Mesenteric fat pad (tissue), 1 donor: ENCODE results near the gene CAMKK1. TPM values are rescaled to one million over a fixed set of nuclear protein-coding genes. Genes with fewer than 3 reads are reported as not detected.
A peak's percentile ranks its signal among the peaks of the same experiment; 100 is the strongest.
"Not testable (repeated sequence)": the region's sequence is repeated elsewhere in the genome, so short reads cannot be mapped to it uniquely, and the experiment has no call there.

Experiments used
- DNase-seq: peaks from one replicate; pipeline ENCODE4 v3.0.0-alpha.2; 2020; ENCODE audit warnings: low spot score
- total RNA-seq: library from RNA; stranded (reverse); fragmentation: NEBNext Ultra II Directional; extraction: Animal tissue kit (Norgen Biotek cat#: 25700); gene quantifications from one replicate; pipeline ENCODE4 v1.2.1, GENCODE V29; 2021
- donor health status: DM: yes; HTN: yes; CAD: no.

CAMKK1 gene
- total RNA-seq, 1 donor from 2014 or later, result 4.9 TPM

GRCh38 chr17:3847165-3847670 lies 45.6 kb downstream of the CAMKK1 start:
- DNase-seq, result no peak

- DNase-seq, result no peak
Observed at GRCh38 chr17:3846437-3847164, 46.3 kb downstream of the CAMKK1 start.

- DNase-seq, result peak; percentile 98
Observed at GRCh38 chr17:3845621-3846436, 47.0 kb downstream of the CAMKK1 start, which contains the start of gene NCBP3. Gene NCBP3, minus strand, starts transcription at chr17:3846246. Its CDS starts 23 bp downstream, at chr17:3846223.

- no peak for DNase-seq
Observed at GRCh38 chr17:3845291-3845620, 47.6 kb downstream of the CAMKK1 start.

GRCh38 chr17:3844556-3844955 lies 48.3 kb downstream of the CAMKK1 start:
- not testable (repeated sequence) for DNase-seq

- DNase-seq, result no peak
Observed at GRCh38 chr17:3843935-3844516, 48.8 kb downstream of the CAMKK1 start.

- DNase-seq, result no peak
Observed at GRCh38 chr17:3838206-3838605, 54.6 kb downstream of the CAMKK1 start.

- DNase-seq, result no peak
Observed at GRCh38 chr17:3836551-3836950, 56.3 kb downstream of the CAMKK1 start.

GRCh38 chr17:3835410-3836229 lies 57.2 kb downstream of the CAMKK1 start:
- no peak for DNase-seq

- no peak for DNase-seq
Observed at GRCh38 chr17:3834811-3835210, 58.0 kb downstream of the CAMKK1 start.

- DNase-seq, result no peak
Observed at GRCh38 chr17:3828852-3829232, 64.0 kb downstream of the CAMKK1 start.

- DNase-seq, result no peak
Observed at GRCh38 chr17:3828151-3828851, 64.6 kb downstream of the CAMKK1 start.

- no peak for DNase-seq
Observed at GRCh38 chr17:3827124-3827773, 65.6 kb downstream of the CAMKK1 start.

GRCh38 chr17:3826191-3826590 lies 66.7 kb downstream of the CAMKK1 start:
- no peak for DNase-seq

- DNase-seq, result no peak
Observed at GRCh38 chr17:3821101-3821500, 71.8 kb downstream of the CAMKK1 start.

- no peak for DNase-seq
Observed at GRCh38 chr17:3818786-3819185, 74.1 kb downstream of the CAMKK1 start.

- DNase-seq, result no peak
Observed at GRCh38 chr17:3817851-3818605, 74.8 kb downstream of the CAMKK1 start.

GRCh38 chr17:3815925-3816324 lies 76.9 kb downstream of the CAMKK1 start:
- DNase-seq, result no peak

GRCh38 chr17:3815122-3815521 lies 77.7 kb downstream of the CAMKK1 start:
- DNase-seq, result no peak
